HUES48 (cell line): ENCODE results near the gene OSTF1.

ENCODE experiments used
- H3K27ac ChIP-seq: one replicate; pipeline ENCODE4 v1.7.0; 2013; ENCODE audit warnings: low read depth, low read length, inconsistent platforms
- H3K27me3 ChIP-seq: 2 replicates; pipeline ENCODE4 v1.6.1; 2013; ENCODE audit warnings: mild to moderate bottlenecking, low read length; ENCODE audit not compliant: control insufficient read depth, insufficient read depth
- H3K36me3 ChIP-seq: 2 replicates; pipeline ENCODE4 v1.6.1; 2013; ENCODE audit warnings: low read length; ENCODE audit not compliant: control insufficient read depth, insufficient read depth
- H3K4me1 ChIP-seq: 2 replicates; pipeline ENCODE4 v1.6.1; 2013; ENCODE audit warnings: mild to moderate bottlenecking, low read length; ENCODE audit not compliant: control insufficient read depth, insufficient read depth
- H3K4me3 ChIP-seq: 2 replicates; pipeline ENCODE4 v1.5.1; 2013; ENCODE audit warnings: mild to moderate bottlenecking, low read depth, low read length
- H3K9ac ChIP-seq: 2 replicates; pipeline ENCODE4 v1.6.1; 2013; ENCODE audit warnings: mild to moderate bottlenecking, low read depth, low read length, moderate library complexity
- H3K9me3 ChIP-seq: 2 replicates; pipeline ENCODE4 v1.6.1; 2013; ENCODE audit warnings: low read length; ENCODE audit not compliant: control insufficient read depth, insufficient read depth

The OSTF1 gene

DNA sequence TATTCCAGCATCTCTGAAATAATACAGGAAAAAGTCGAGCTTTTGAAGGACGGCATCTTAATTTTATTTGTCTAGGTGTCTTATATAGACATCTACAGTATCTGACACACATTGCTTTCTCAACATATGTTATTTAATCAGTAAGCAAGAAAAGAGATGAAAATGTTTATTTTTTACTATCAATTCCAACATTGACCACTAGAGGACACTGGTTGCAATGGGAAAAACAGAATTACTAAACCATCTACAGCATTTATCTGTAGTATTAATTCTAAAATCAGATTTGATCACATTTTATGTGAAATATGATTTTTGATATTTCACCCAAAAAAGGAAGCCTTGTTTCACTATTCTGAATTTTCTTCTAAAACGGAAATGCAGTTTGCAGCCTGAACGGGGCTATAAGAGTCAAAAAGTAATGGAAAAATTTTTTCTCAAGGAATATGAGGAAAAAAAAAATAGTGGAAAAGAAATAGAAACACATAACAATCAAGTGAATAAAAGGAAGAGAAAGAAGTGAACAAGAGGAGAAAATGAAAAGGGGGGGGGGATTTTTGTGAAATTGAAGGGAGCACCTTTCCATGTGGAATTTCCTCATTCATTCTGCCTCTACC is 98.6 kb downstream of the OSTF1 start:
- no peak overlapping the region for H3K9ac ChIP-seq
- H3K27ac ChIP-seq = no peak overlapping the region
- H3K27me3 ChIP-seq = no peaks in the 10 kb centered on the region
- H3K9me3 ChIP-seq = no peaks in the 10 kb centered on the region
- no peaks in the 10 kb centered on the region for H3K36me3 ChIP-seq
- H3K4me3 ChIP-seq = no peak overlapping the region
- H3K4me1 ChIP-seq = no peaks in the 10 kb centered on the region

DNA sequence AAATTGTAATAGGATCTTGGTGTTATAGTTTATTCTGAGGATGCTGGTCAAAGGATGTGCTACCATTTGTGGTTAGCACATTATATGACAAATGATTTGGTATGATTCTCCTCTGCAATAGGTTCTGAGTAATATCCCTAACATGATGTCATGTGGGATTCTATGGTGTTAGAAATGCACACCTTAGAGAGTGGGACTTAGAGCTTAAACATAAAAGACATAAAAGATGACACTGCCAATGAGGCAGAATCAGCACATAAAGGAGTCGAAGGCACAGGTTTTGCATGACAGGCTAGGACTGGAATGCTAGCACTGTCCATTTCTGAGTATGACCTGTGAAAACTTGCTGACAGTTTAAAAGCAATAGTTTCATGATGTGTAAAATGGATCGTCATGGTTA is 100.4 kb downstream of the OSTF1 start:
- H3K27me3 ChIP-seq = no peaks in the 10 kb centered on the region
- H3K9me3 ChIP-seq = no peaks in the 10 kb centered on the region
- no peaks in the 10 kb centered on the region for H3K4me1 ChIP-seq
- no peaks in the 10 kb centered on the region for H3K36me3 ChIP-seq
- H3K9ac ChIP-seq = no peak overlapping the region
- H3K27ac ChIP-seq = no peak overlapping the region
- H3K4me3 ChIP-seq = no peak overlapping the region

DNA sequence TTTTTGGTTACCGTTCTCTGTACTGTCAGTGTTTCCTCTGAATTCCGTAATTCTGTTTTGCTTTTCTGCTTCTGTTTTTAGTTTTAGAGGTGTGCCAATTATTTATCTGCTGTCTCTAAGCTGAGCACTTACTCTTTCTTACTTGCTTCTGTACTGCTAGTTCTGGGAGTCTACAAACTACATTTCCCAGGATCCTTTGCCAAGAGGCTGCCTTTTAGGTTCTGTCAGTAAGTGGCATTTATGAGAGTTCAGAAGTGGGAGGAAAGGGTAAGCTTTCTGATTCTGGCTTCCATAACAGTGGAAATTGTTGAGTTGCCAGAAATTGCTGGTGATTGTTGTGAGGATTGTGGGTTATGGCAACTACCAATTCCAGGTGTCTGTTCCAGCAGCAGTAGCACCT is 102.4 kb downstream of the OSTF1 start:
- Histone ChIP-seq H3K27me3 (no peaks in the 10 kb centered on the region), H3K4me3 (no peak overlapping the region), H3K9me3 (no peaks in the 10 kb centered on the region), H3K4me1 (no peaks in the 10 kb centered on the region), H3K9ac (no peak overlapping the region), H3K36me3 (no peaks in the 10 kb centered on the region), H3K27ac (no peak overlapping the region)
